HepG2 (cell line): Measurements from ENCODE around the gene RASIP1. TPM values are rescaled to one million over a fixed set of nuclear protein-coding genes. Genes with fewer than 3 reads are reported as not detected.

ENCODE experiments used
- CEBPG ChIP-seq: IDR thresholded peaks from 2 replicates; pipeline ENCODE4 v1.6.1; 2016
- CENPX ChIP-seq: sonication (generic); formaldehyde crosslinking; IDR thresholded peaks from 2 replicates; pipeline ENCODE4 v1.9.0; 2021; ENCODE audit warnings: mild to moderate bottlenecking, missing genetic modification reagents, moderate library complexity
- GATAD1 ChIP-seq: IDR thresholded peaks from 2 replicates; pipeline ENCODE4 v1.6.1; 2016; ENCODE audit warnings: missing genetic modification reagents, missing compliant biosample characterization
- JUND ChIP-seq: sonication (generic); formaldehyde crosslinking; IDR thresholded peaks from 2 replicates; pipeline ENCODE4 v1.8.0; 2022; ENCODE audit warnings: mild to moderate bottlenecking, missing genetic modification reagents
- KDM2A ChIP-seq: sonication (generic); formaldehyde crosslinking; IDR thresholded peaks from 2 replicates; pipeline ENCODE4 v1.4.0; 2020; ENCODE audit warnings: low read depth, missing genetic modification reagents, borderline replicate concordance
- KLF12 ChIP-seq: sonication (generic); formaldehyde crosslinking; IDR thresholded peaks from 2 replicates; pipeline ENCODE4 v1.4.0; 2020; ENCODE audit warnings: missing genetic modification reagents, borderline replicate concordance
- KMT2A ChIP-seq: sonication (generic); formaldehyde crosslinking; IDR thresholded peaks from 2 replicates; pipeline ENCODE4 v1.4.0; 2020; ENCODE audit warnings: missing genetic modification reagents
- NFE2L2 ChIP-seq: fragments of 150-350 bp; IDR thresholded peaks from 2 replicates; pipeline ENCODE4 v1.6.1; 2014; ENCODE audit warnings: low read length
- PCBP2 ChIP-seq: fragments of 200-400 bp; formaldehyde crosslinking; optimal IDR thresholded peaks from 2 replicates; pipeline ENCODE3; 2018; ENCODE audit warnings: low read length, low read depth; ENCODE audit not compliant: poor library complexity, severe bottlenecking
- RXRB ChIP-seq: IDR thresholded peaks from 2 replicates; pipeline ENCODE4 v1.6.1; 2016; ENCODE audit warnings: borderline replicate concordance, missing genetic modification reagents, missing compliant biosample characterization
- SATB2 ChIP-seq: sonication (generic); formaldehyde crosslinking; IDR thresholded peaks from 2 replicates; pipeline ENCODE4 v1.5.0; 2020; ENCODE audit warnings: missing genetic modification reagents
- SNAPC5 ChIP-seq: sonication (generic); formaldehyde crosslinking; IDR thresholded peaks from 2 replicates; pipeline ENCODE4 v1.8.1; 2023; ENCODE audit warnings: mild to moderate bottlenecking, missing genetic modification reagents, borderline replicate concordance
- SRSF9 ChIP-seq: fragments of 200-400 bp; formaldehyde crosslinking; IDR thresholded peaks from 2 replicates; pipeline ENCODE4 v1.6.1; 2018; ENCODE audit warnings: borderline replicate concordance, mild to moderate bottlenecking, low read depth, low read length; ENCODE audit not compliant: insufficient read depth, poor library complexity, severe bottlenecking
- TCF7L2 ChIP-seq: IDR thresholded peaks from 2 replicates; pipeline ENCODE4 v1.6.1; 2011; ENCODE audit warnings: mild to moderate bottlenecking, low read depth, low read length, moderate library complexity
- THAP11 ChIP-seq: IDR thresholded peaks from 2 replicates; pipeline ENCODE4 v1.6.1; 2016; ENCODE audit warnings: missing biosample characterization, missing genetic modification reagents
- ZBTB33 ChIP-seq: sonication (generic); formaldehyde crosslinking; IDR thresholded peaks from 2 replicates; pipeline ENCODE4 v1.4.0; 2020; ENCODE audit warnings: missing genetic modification reagents
- ZNF205 ChIP-seq: IDR thresholded peaks from 2 replicates; pipeline ENCODE4 v1.6.1; 2018; ENCODE audit warnings: missing biosample characterization, missing genetic modification reagents
- ZNF672 ChIP-seq: sonication (generic); formaldehyde crosslinking; IDR thresholded peaks from 2 replicates; pipeline ENCODE4 v1.8.1; 2022; ENCODE audit warnings: missing genetic modification reagents
- ZNF766 ChIP-seq: sonication (generic); formaldehyde crosslinking; IDR thresholded peaks from 2 replicates; pipeline ENCODE4 v1.5.0; 2020; ENCODE audit warnings: missing genetic modification reagents, borderline replicate concordance
- ZNF776 ChIP-seq: sonication (generic); formaldehyde crosslinking; IDR thresholded peaks from 2 replicates; pipeline ENCODE4 v1.4.0; 2020; ENCODE audit warnings: mild to moderate bottlenecking, missing genetic modification reagents
- ZNF800 ChIP-seq: sonication (generic); formaldehyde crosslinking; IDR thresholded peaks from 2 replicates; pipeline ENCODE4 v1.4.0; 2020; ENCODE audit warnings: missing genetic modification reagents
- ZNF878 ChIP-seq: sonication (generic); formaldehyde crosslinking; IDR thresholded peaks from 2 replicates; pipeline ENCODE4 v1.8.1; 2023; ENCODE audit warnings: mild to moderate bottlenecking, missing genetic modification reagents, moderate library complexity
- polyA plus RNA-seq, 8 experiments: library from polyadenylated mRNA; depleted of rRNA in 3 of 8; stranded (reverse) in 7 of 8; unstranded in 1 of 8; fragments of >200 nt; fragmentation: Illumina TruSeq in 4 of 8; extraction: Trizol in 4 of 8; gene quantifications; 2 replicates each; pipeline versions ENCODE4 v1.2.1 to v1.2.3, GENCODE V29; 2011 to 2016; ENCODE audit warnings: low read depth in 4 of 8, missing spikeins in 1 of 8, mixed read lengths in 1 of 8; ENCODE audit not compliant: insufficient read depth in 1 of 8
- total RNA-seq, 5 experiments: library from RNA; depleted of rRNA; stranded (reverse); fragments of >200 nt; fragmentation: Illumina TruSeq; extraction: Trizol; gene quantifications; 2 replicates each; pipeline ENCODE4 v1.2.3, GENCODE V29; 2016; ENCODE audit warnings: low read depth in 1 of 5
- TF ChIP-seq, protein P1 (sequence below): sonication (generic); formaldehyde crosslinking; IDR thresholded peaks from 2 replicates; pipeline ENCODE4 v1.4.0; 2020; ENCODE audit warnings: missing genetic modification reagents

The RASIP1 gene
- total and polyA plus RNA-seq, 2 of the 13 experiments (the other 11 are each of a cell fraction or from before 2014, with no cell fraction given) = 0.44 to 0.58 TPM

GRCh38 chr19:48780631-48781391, 40.4 kb upstream of the RASIP1 start (continued):
- TF ChIP-seq ZNF800 (no peak), TCF7L2 (no peak), ZNF878 (CRISPR knock-in tag) (no peak), PCBP2 (no peak), JUND (CRISPR knock-in tag) (peak; percentile 75), ZNF672 (CRISPR knock-in tag) (no peak), SRSF9 (no peak), KMT2A (no peak), GATAD1 (CRISPR knock-in tag) (no peak), THAP11 (CRISPR knock-in tag) (peak; percentile 57; the same call in 1 of the 2 replicates), SATB2 (CRISPR knock-in tag) (0 out of 2 replicates have a peak, but pooled peaks have one; percentile 38), CEBPG (CRISPR knock-in tag) (no peak; the same call in 1 of the 2 replicates), KLF12 (no peak), ZNF766 (CRISPR knock-in tag) (no peak), ZNF205 (CRISPR knock-in tag) (no peak), ZNF776 (CRISPR knock-in tag) (no peak), RXRB (peak; percentile 62; the same call in 1 of the 2 replicates), KDM2A (CRISPR knock-in tag) (no peak), ZBTB33 (CRISPR knock-in tag) (no peak), NFE2L2 (no peak), CENPX (CRISPR knock-in tag) (no peak), SNAPC5 (CRISPR knock-in tag) (no peak)
- TF ChIP-seq, protein P1, sequence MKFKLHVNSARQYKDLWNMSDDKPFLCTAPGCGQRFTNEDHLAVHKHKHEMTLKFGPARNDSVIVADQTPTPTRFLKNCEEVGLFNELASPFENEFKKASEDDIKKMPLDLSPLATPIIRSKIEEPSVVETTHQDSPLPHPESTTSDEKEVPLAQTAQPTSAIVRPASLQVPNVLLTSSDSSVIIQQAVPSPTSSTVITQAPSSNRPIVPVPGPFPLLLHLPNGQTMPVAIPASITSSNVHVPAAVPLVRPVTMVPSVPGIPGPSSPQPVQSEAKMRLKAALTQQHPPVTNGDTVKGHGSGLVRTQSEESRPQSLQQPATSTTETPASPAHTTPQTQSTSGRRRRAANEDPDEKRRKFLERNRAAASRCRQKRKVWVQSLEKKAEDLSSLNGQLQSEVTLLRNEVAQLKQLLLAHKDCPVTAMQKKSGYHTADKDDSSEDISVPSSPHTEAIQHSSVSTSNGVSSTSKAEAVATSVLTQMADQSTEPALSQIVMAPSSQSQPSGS (CRISPR knock-in tag) = no peak
